Bone marrow (tissue), 2 donors: ENCODE results near the gene TTC21B.
A peak's percentile ranks its signal among the peaks of the same experiment; 100 is the strongest.

Experiments
- DNase-seq, 2 donors: peaks; one replicate each; lab custom pipeline; 2025; lab: John Stamatoyannopoulos, UW

The TTC21B gene

DNA sequence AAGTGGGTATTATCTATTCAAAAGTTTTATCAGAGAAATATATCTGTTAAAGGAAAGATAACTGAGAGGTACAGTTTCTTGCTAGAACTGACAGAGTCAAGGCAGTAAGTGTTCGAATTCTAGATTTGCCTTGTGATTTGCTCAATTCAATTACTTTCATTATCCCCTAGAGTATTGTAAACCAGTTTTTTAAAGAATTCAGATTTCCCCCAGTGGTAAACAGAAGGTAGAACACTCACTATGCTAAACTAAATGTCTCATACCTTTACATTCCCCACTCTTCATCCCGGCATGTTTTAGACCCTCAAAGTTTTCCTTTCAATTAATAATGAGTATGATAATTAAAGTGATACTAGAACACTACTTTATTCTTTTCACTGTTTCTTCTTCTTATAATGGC is 28.6 kb downstream of the TTC21B start:
- no peak for DNase-seq

DNA sequence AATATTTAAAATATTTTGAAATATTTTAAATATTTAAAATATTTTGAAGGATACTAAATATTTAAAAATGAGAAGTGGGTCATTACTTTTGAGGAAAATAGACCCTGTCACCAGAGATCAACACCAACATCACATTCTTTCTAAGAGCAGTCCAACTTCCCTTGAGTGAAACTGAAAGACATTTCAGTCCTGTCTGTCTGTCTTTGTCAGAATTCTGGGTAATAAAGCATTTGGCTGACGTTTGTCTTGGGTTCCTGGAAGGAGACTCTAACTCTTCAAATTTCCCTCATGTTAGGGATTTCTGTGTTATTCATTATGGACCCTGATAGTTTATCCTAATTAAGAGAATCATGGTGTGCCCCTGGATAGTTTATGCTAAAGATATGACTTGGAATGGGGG is 32.8 kb downstream of the TTC21B start:
- DNase-seq: no peak

DNA sequence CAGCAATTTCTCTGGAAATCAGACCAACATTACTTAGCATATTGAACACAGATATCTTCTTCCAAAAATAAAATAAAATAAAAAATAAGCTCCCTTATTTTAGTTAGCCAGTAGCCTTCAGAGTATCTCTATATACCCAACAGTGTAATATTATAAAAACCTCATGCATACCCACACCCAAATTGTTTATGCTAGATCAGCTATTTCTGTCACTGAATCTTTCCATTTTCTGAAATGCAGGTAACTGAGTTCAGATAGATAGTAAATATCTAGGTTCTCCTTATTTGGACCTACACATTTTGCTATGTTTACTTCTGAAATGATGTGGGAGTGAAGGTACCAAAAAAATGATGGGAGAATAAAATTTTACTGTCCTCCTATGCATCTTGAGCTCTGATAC is 39.9 kb downstream of the TTC21B start:
- no peak for DNase-seq

DNA sequence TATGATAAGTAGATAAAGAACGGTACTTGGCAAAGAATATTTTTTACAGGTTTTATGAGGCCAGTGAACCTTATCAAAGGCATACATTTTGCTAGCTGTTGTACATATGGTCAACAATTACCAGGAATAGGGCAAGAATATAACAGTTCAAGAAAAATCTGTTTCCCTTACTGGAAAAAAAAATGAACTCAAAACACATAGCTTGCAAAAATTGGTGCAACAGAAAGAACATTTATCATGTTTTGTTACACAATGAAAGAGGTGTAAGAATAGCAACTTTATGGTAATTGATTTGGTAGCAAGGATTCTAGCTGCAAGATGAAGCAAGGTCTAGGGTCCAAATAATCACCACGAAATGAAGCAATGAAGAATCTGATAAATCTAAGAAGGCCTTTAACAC is 41.6 kb downstream of the TTC21B start:
- DNase-seq: no peak

DNA sequence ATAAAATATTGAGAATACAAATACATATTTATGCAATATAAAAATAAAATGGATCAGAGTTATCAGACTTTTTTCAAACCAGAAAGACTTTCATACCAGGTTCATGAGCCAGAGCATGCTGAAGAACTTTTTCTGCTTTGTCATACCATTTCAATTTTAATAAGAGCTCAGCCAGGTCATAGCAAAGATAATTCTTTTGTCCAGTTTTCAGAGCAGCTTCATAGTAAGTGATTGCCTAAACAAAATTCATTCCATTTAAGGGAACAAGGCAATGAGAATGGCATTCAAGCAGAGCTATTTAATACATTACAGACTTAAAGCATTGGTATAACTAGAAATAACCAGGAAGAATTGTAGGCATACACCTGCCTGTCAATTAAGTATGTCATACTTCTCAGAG is 42.3 kb downstream of the TTC21B start:
- no peak for DNase-seq

- DNase-seq: no peak
Measured at GRCh38 chr2:165909466-165909865, 44.1 kb downstream of the TTC21B start.

GRCh38 chr2:165905854-165906253 is 47.7 kb downstream of the TTC21B start:
- DNase-seq: no peak

DNA sequence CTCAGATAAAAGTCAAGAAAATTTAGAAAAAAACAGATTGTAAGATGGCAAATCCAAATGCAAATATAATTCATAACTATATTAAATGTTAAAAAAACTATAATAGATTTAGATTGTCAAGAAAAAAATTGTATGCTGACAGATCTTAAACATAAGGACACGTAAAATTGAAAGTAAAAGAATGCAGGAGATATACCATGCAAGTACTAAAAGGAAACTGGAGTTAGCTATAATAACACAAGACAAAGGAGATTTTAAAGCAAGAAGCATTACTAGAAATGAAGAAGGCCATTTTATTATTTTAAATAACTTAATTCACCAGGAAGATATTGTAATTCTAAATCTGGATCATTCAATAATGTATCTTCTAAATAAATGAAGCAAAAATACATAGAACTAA is 48.3 kb downstream of the TTC21B start:
- DNase-seq: no peak

DNA sequence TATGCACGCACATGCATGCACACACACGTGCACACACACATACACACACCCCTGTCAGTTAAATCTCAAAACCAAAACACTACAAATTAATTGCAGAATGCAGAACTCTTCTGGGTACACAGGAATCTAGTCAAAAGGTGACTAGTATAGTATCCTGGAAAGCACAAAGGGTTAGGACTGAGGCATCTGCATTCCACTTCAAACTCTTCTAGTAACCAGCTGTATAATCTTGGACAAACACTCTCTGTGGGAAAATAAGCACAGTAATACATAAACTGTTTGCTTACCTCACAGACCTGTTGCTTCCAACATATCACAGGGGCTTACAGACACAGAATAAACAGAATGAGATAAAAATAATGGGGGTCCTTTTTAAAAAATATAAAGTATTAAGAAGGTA is 49.1 kb downstream of the TTC21B start:
- DNase-seq: no peak

DNA sequence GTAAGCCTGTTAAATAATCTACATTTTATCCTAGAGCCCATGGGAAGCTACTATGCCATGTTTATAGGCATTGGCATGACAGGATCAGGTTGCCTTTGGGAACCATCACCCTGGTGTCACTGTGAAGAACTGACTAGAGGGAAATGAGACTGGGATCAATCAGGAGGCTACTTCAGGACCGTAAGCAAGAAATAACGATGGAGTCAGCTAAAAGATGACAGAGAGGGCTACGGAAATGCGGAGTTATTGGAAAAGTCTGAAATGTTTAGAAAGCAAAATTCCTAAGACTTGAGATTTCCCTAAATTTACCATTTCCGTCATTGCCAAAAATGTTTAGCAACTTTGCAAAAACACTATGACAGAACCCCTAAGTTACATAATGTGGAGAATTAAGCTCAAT is 50.2 kb downstream of the TTC21B start:
- DNase-seq: no peak

DNA sequence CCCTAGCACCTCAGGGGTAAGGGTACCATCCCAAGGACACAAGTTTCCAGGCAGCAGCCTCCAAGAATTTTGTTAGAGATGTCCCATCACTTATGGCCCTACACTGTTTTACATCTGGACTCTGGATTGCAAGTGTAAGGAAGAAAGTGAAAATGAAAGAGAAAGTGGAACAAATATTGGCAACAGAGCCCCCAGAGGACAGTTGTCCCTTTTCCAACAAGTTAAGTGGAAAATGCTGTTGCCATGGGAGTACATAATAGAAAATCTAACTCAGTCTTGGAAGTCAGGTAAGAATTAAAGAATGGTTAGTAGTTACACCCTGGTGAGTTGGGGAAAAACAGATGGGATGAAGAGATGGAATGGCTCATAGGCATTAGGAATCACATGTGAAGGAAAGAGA is 50.6 kb downstream of the TTC21B start:
- DNase-seq: peak in 1 of 2 donors; percentile 56

GRCh38 chr2:165901620-165902298 is 51.8 kb downstream of the TTC21B start:
- no peak for DNase-seq

GRCh38 chr2:165899311-165899710 is 54.3 kb downstream of the TTC21B start:
- DNase-seq: no peak

- DNase-seq: no peak
Measured at GRCh38 chr2:165898381-165898780, 55.2 kb downstream of the TTC21B start.

DNA sequence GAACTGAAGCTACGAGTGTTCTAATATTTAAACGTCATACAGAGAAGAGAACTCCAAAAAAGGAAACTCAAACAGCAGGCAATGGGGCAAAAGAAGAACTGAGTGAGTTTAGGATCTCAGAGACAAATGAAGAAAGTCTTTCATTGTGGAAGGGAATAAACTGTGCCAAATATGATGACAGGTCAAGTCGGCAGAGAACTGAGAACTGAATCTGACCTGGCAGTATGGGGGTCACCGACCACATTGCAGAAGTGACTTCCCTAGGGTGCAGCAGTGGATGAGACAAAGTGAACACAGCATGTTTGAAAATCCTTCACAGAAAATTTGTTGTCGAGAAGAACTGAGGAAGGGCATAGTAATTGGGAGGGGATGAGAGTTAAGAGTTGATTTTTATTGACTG is 55.9 kb downstream of the TTC21B start:
- no peak for DNase-seq

DNA sequence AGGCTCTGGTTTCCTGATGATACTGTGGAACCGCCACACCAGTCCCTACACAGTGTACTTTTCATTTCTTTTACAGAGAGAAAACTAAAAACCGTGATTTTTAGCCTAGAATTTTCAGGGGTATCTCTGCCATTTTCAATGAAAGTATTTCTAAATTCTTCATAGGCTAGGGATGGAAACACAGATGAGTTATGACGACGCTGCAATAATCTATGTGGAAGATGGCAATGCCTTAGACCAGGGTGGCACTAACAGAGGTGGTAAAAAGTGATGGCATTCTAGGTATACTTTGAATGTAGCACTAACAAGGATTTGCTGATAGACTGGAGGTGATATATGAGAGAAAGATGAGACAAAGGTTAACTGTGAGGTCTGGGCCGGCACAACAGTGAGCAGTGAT is 56.5 kb downstream of the TTC21B start:
- no peak for DNase-seq

- DNase-seq: no peak
Measured at GRCh38 chr2:165895974-165896373, 57.6 kb downstream of the TTC21B start.

DNA sequence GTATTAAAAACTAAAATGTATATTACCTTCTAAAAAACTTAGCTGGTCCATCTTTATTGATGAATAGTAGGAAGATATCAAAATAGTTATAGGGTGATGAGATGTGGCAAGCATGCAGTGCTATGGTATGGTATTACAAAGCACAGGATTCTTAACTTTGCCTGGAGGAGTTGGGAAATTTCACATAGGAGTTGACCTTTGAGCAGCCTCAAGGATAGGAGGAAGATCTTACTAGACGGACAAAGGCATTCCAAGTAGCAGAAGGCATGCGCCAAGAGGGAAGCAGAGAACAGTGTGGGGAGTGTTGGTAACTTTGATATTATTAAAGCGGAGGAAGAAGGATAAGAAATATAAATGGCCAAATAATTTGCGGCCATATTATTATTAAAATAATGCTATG is 60.0 kb downstream of the TTC21B start:
- DNase-seq: no peak

DNA sequence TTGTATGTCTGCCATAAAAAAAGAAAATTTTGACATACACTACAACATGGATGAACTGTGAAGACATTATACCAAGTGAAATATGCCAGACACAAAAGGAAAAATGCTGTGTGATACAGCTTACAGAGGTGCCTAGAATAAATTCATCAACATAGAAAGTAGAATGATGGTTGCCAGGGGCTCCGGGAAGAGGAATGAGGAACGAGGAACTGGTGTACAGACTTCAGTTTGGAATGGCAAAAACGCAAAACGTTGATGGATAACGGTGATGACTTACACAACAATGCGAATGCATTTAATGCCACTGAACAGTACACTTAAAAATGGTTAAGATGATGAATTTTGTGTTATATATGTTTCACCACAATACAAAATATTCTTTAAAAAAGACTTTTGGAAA is 61.0 kb downstream of the TTC21B start:
- DNase-seq: no peak

DNA sequence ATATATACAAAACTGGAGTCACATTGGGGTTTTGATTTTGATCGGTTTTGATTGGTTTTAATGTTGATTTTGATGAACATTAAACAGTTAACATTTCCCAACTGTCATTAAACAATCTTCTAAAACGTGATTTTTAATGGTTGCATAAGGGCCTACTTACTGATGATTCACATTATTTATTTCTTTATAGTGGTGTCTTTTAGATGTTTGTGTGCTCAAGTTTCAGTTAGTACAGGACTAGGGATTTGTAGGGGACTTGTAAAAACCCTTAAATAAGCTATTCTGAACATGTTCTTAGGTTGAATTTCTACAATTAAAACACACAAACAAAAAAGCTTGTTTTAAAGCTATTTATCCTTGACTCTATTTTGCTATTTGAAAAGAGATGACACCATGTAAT is 61.6 kb downstream of the TTC21B start:
- no peak for DNase-seq

DNA sequence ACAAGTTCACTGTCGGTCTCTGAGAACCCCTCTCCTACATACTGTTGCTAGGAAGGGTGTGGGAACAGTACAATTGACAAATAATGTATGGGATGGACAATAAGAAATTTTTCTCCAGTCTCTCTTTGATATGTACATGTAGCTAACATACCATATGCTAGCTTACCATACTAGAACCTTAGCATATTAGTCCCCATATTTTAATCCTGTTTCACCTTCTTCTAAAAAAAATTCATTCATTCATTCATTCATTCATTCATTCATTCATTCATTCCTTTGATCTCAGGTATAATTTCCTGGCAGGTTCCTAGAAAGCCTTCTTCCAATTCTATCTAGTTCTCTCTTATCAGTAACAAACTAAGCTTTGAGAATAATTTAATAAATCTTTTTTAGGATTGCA is 62.2 kb downstream of the TTC21B start:
- no peak for DNase-seq

DNA sequence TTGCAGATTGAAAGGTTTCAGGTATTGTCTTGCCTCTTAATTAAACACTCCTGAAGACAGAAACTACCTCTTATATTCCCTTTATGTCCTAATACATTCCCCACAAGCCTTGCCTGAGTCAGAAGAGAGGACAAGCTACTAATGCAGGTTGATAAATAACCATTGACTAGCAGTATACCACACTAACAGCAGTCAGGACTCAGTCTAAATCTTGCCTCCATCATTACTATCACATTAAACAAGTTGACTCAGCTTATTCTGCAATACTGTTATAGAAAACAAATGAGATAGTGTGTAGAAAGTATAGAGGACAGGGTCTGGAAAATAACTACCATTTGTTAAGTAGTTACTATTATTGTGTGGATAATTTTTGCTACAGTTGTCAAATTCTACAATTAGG is 63.8 kb downstream of the TTC21B start:
- DNase-seq: no peak

GRCh38 chr2:165889158-165889557 is 64.4 kb downstream of the TTC21B start:
- DNase-seq: no peak

DNA sequence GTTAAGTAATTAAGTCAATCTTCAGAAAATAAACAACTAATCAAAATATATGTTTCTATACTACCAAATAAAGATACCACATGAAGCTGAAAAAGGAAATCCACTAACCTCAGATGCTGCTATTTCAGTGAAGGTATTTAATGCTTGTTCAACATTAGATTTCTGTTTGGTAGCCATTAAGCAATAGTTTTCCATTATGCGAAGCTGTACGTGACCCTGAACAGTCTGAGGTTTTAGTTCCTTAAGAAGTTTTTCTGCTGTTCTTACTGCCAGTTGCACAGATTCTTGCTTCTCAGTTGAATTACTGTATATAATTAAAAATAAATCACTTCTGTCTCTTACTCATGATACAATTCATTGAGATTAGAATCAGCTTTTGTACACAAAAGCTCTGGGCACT is 65.4 kb downstream of the TTC21B start:
- no peak for DNase-seq
